ENCODE measurements around the gene MIPOL1.

The MIPOL1 gene

DNA sequence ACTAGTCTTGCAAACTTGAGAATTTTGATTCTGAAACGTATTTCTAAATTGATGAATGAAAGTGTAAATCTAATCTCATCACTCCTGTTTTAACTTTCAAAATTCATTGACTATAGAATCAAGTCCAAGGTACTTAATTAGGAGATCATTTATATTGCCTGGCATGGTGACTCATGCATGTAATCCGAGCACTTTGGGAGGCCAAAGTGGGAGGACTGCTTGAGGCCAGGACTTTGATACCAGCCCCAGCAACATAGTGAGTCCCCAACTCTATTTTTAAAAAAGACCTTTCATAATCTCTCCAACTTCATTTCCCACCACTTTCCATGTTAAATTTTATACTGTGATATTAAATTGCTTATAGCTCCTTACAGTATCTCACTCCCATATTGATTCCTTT, 3.0 kb upstream of the MIPOL1 start:
- H3K79me2 ChIP-seq (ENCODE audit: insufficient read depth, low read length) = no peaks in the 10 kb centered on the region
- H3K9ac ChIP-seq (ENCODE audit: low read depth, low read length, poor library complexity, severe bottlenecking) = no peak overlapping the region
- no peaks in the 10 kb centered on the region for H3F3A ChIP-seq (ENCODE audit: low read depth)
- no peak overlapping the region for H2AFZ ChIP-seq (ENCODE audit: low read length)
- H3K36me3 ChIP-seq (ENCODE audit: insufficient read depth, low read length) = no peaks in the 10 kb centered on the region
- H3K9me3 ChIP-seq (ENCODE audit: insufficient read depth, low read depth, low read length) = 0 out of 2 replicates have a peak, but pooled peaks cover 3% of the 10 kb centered on the region
- H3K4me1 ChIP-seq (ENCODE audit: insufficient read depth, low read length, poor library complexity, severe bottlenecking) = no peaks in the 10 kb centered on the region
- no peak overlapping the region for H3K4me2 ChIP-seq (ENCODE audit: low read depth, low read length, poor library complexity, severe bottlenecking)
- H4K20me1 ChIP-seq (ENCODE audit: insufficient read depth, low read length, poor library complexity, severe bottlenecking) = no peaks in the 10 kb centered on the region
- H3K9me2 ChIP-seq (replicated peaks; ENCODE audit: low read depth, low read length) = no peaks in the 10 kb centered on the region
- no peak overlapping the region for H3K4me3 ChIP-seq (ENCODE audit: low read length, poor library complexity, severe bottlenecking)
- TF ChIP-seq, protein P1, sequence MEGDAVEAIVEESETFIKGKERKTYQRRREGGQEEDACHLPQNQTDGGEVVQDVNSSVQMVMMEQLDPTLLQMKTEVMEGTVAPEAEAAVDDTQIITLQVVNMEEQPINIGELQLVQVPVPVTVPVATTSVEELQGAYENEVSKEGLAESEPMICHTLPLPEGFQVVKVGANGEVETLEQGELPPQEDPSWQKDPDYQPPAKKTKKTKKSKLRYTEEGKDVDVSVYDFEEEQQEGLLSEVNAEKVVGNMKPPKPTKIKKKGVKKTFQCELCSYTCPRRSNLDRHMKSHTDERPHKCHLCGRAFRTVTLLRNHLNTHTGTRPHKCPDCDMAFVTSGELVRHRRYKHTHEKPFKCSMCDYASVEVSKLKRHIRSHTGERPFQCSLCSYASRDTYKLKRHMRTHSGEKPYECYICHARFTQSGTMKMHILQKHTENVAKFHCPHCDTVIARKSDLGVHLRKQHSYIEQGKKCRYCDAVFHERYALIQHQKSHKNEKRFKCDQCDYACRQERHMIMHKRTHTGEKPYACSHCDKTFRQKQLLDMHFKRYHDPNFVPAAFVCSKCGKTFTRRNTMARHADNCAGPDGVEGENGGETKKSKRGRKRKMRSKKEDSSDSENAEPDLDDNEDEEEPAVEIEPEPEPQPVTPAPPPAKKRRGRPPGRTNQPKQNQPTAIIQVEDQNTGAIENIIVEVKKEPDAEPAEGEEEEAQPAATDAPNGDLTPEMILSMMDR (conservative IDR thresholded peaks at IDR 0.05; ENCODE audit: low read length) = no peak
- no peak for TF ChIP-seq EZH2phosphoT487 (IDR thresholded peaks at IDR 0.05; ENCODE audit: borderline replicate concordance)
- no peaks in the 10 kb centered on the region for H3K27me3 ChIP-seq (ENCODE audit: insufficient read depth, low read length, poor library complexity, severe bottlenecking)

DNA sequence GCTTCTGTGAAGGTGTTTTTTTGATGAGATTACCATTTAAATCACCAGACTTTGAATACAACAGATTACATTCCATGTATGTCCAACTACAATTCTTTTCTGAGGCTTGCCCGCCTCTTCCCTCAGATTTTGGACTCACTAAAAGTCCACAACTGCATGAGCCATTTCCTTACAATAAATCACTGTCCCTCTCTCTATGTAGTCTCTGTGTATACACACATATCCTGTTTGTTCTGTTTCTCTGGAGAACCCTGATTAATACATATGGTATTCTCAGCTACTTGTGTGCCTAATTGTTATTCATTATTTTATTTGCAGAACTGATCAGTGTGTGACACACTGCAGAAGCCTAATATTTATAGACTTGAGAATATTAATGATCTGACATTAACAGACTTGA, 2.4 kb upstream of the MIPOL1 start:
- Histone ChIP-seq H3K79me2 (ENCODE audit: insufficient read depth, low read length) (no peaks in the 10 kb centered on the region), H4K20me1 (ENCODE audit: insufficient read depth, low read length, poor library complexity, severe bottlenecking) (no peaks in the 10 kb centered on the region), H3K27me3 (ENCODE audit: insufficient read depth, low read length, poor library complexity, severe bottlenecking) (no peaks in the 10 kb centered on the region), H3K4me2 (ENCODE audit: low read depth, low read length, poor library complexity, severe bottlenecking) (no peak overlapping the region), H3K4me3 (ENCODE audit: low read length, poor library complexity, severe bottlenecking) (no peak overlapping the region), H3K36me3 (ENCODE audit: insufficient read depth, low read length) (no peaks in the 10 kb centered on the region), H2AFZ (ENCODE audit: low read length) (no peak overlapping the region), H3K9ac (ENCODE audit: low read depth, low read length, poor library complexity, severe bottlenecking) (no peak overlapping the region), H3K9me3 (ENCODE audit: insufficient read depth, low read depth, low read length) (0 out of 2 replicates have a peak, but pooled peaks cover 3% of the 10 kb centered on the region), H3F3A (ENCODE audit: low read depth) (no peaks in the 10 kb centered on the region), H3K9me2 (replicated peaks; ENCODE audit: low read depth, low read length) (no peaks in the 10 kb centered on the region), H3K4me1 (ENCODE audit: insufficient read depth, low read length, poor library complexity, severe bottlenecking) (no peaks in the 10 kb centered on the region)
- TF ChIP-seq, protein P1 (conservative IDR thresholded peaks at IDR 0.05; ENCODE audit: low read length) = no peak

DNA sequence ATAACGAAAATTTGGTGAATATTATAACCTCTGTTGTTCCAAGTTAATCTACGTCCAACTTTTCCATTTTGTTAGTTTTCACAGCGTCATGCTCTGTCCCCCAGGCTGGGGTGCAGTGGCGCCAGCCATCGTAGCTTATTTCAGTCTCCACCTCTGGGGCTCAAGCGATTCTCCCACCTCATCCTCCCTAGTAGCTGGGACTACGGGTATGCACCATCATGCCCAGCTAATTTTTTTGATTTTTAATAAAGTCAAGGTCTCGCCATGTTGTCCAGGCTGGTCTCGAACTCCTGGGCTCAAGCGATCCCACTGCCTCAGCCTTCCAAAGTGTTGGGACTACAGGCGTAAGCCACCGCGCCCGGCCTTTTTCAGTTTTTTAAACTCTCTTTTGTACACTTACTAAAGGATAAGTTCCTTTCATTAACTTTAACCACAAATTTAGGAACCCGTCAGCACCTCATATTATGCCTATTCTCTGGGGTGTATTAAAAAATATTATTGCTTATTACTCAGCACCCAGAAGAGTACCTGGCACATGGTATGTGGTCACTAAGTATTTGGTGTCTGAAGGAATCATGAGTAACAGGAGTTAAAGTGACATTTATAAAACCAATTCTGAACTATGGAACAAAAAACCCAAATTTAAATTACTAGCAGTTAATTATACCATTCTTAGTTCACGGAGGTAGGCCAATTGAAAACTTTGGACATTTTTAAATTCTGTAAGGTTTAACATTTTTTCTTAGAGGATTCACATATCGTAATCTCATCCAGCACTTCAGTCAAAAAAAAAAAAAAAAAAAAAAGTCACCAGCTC, 925 bp upstream of the MIPOL1 start:
- H3K9me2 ChIP-seq (replicated peaks; ENCODE audit: low read depth, low read length) = no peaks in the 10 kb centered on the region
- TF ChIP-seq EZH2phosphoT487 (IDR thresholded peaks at IDR 0.05; ENCODE audit: borderline replicate concordance) = no peak
- TF ChIP-seq, protein P1 (conservative IDR thresholded peaks at IDR 0.05; ENCODE audit: low read length) = no peak
- no peaks in the 10 kb centered on the region for H3K4me1 ChIP-seq (ENCODE audit: insufficient read depth, low read length, poor library complexity, severe bottlenecking)
- no peaks in the 10 kb centered on the region for H3K79me2 ChIP-seq (ENCODE audit: insufficient read depth, low read length)
- H3K9ac ChIP-seq (ENCODE audit: low read depth, low read length, poor library complexity, severe bottlenecking) = no peak overlapping the region
- H3K4me3 ChIP-seq (ENCODE audit: low read length, poor library complexity, severe bottlenecking) = no peak overlapping the region
- no peaks in the 10 kb centered on the region for H3K27me3 ChIP-seq (ENCODE audit: insufficient read depth, low read length, poor library complexity, severe bottlenecking)
- H3K4me2 ChIP-seq (ENCODE audit: low read depth, low read length, poor library complexity, severe bottlenecking) = no peak overlapping the region
- H4K20me1 ChIP-seq (ENCODE audit: insufficient read depth, low read length, poor library complexity, severe bottlenecking) = no peaks in the 10 kb centered on the region
- H3K36me3 ChIP-seq (ENCODE audit: insufficient read depth, low read length) = no peaks in the 10 kb centered on the region
- 0 out of 2 replicates have a peak, but pooled peaks cover 3% of the 10 kb centered on the region for H3K9me3 ChIP-seq (ENCODE audit: insufficient read depth, low read depth, low read length)
- H2AFZ ChIP-seq (ENCODE audit: low read length) = no peak overlapping the region
- no peaks in the 10 kb centered on the region for H3F3A ChIP-seq (ENCODE audit: low read depth)
